Stomach (tissue), 9 donors: ENCODE measurements around the gene TMEM129. TPM values are rescaled to one million over a fixed set of nuclear protein-coding genes. Genes with fewer than 3 reads are reported as not detected.

Experiments used
- DNase-seq, 2 donors: peaks; one replicate each; pipeline versions ENCODE4 v3.0.0 to v3.0.0-alpha.2; 2013 to 2019
- H3K27ac ChIP-seq, 5 donors: fragments of 200-600 bp in 4 of 5; sonication (generic) in 4 of 5; one replicate each; pipeline ENCODE4 v1.5.1; 2013 to 2019; ENCODE audit warnings: mild to moderate bottlenecking in 1 of 5, moderate library complexity in 1 of 5
- H3K27me3 ChIP-seq, 3 donors: fragments of 200-600 bp; sonication (generic); one replicate each; pipeline ENCODE4 v1.5.1; 2017 to 2019; ENCODE audit warnings: mixed run types in 1 of 3
- H3K36me3 ChIP-seq, 4 donors: fragments of 200-600 bp; sonication (generic); 1 replicate in 3 of 4; 2 replicates in 1 of 4; pipeline ENCODE4 v1.5.1; 2016 to 2019
- H3K4me1 ChIP-seq, 4 donors: fragments of 200-600 bp; sonication (generic); one replicate each; pipeline ENCODE4 v1.5.1; 2016 to 2019
- H3K4me3 ChIP-seq, 4 donors: fragments of 200-600 bp; sonication (generic) in 3 of 4; one replicate each; pipeline ENCODE4 v1.5.1; 2016 to 2019; ENCODE audit warnings: mild to moderate bottlenecking in 1 of 4
- H3K9me3 ChIP-seq, 4 donors: fragments of 200-600 bp; sonication (generic); one replicate each; pipeline ENCODE4 v1.5.1; 2016 to 2019
- EP300 ChIP-seq: sonication (generic); formaldehyde crosslinking; IDR thresholded peaks from one replicate; pipeline ENCODE4 v1.6.1; 2017; ENCODE audit warnings: antibody characterized with exemption
- POLR2A ChIP-seq, 4 donors: fragments of 450-650 bp; IDR thresholded peaks; one replicate each; pipeline ENCODE4 v1.6.1; 2016; ENCODE audit warnings: antibody characterized with exemption in 4 of 4, control low read depth in 2 of 4, mild to moderate bottlenecking in 1 of 4, moderate library complexity in 1 of 4
- POLR2AphosphoS5 ChIP-seq, 3 donors: sonication (generic); formaldehyde crosslinking; IDR thresholded peaks; one replicate each; pipeline ENCODE4 v1.6.1; 2016; ENCODE audit warnings: antibody characterized with exemption in 3 of 3
- WGBS, 5 donors: extraction: QIAGEN DNeasy Blood & Tissue Kit in 3 of 5; methylation state at CpG; one replicate each; pipeline versions ENCODE4 v1.1.5 to v1.1.7; 2013 to 2018; 5-methylcytosine and 5-hydroxymethylcytosine counted together
- intact Hi-C: fragments of 100-400 bp; cut with DNase I; formaldehyde crosslinking; loops from one replicate; pipeline ENCODE4 v1.15.1; 2023; ENCODE audit warnings: low total_unique reads
- polyA plus RNA-seq, 3 donors: library from polyadenylated mRNA; stranded (reverse); fragments of 200-250 nt; gene quantifications; one replicate each; pipeline ENCODE4 v1.2.3, GENCODE V29; 2013
- total RNA-seq, 5 donors: library from RNA; depleted of rRNA; stranded (reverse); fragments of >200 nt; gene quantifications; one replicate each; pipeline versions ENCODE4 v1.1.0 to v1.2.3, GENCODE V29; 2014 to 2016
- TF ChIP-seq, protein P1 (sequence below), 7 experiments: fragments of 450-650 bp in 4 of 7; fragments of 200-600 bp in 3 of 7; sonication (generic) in 3 of 7; IDR thresholded peaks; one replicate each; pipeline ENCODE4 v1.5.1; 2016 to 2019; ENCODE audit warnings: antibody characterized with exemption in 7 of 7, control low read depth in 2 of 7, mild to moderate bottlenecking in 1 of 7
- donor health status: healthy with polysubstance abuse.
- donor health status: Bipolar disorder and iron deficiency.
- donor health status: healthy.

Gene TMEM129
- total and polyA plus RNA-seq, 8 donors = 9.9 to 171 (median 24.8) TPM

DNA sequence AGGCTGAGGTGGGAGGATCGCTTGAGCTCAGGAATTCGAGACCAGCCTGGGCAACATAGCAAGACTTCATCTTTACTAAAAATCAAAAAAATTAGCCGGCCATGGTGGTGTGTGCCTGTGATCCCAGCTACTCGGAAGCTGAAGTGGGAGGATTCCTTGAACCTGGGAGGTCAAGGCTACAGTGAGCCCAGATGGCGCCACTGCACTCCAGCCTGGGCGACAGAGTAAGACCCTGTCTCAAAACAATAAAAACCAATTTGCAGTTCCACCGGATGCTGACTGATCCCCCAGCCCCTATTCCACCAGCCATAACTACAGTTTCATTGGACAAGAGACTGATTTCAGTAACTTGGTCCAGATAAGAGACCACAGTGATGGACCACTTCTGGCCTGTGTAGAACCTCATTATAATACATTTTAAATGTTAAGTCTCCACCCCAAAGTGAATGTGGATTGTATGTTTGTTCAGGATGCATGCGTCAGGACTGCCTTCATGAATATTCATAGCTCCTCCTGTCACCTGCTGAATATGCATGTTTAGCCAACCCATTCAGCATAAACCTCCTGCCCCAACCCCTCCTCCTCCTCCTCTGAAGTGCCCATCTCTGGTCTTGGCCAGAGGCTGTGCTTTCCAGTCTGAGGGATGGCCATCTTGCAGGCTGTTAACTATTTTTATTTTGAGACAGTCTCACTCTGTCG, 6.7 kb downstream of the TMEM129 start:
- Histone ChIP-seq H3K9me3 (no peaks in the 10 kb centered on the region), H3K27ac (peak overlapping the region; percentile 7 to 100 (median 97)), H3K4me1 (peaks cover 70 to 86% (median 81%) of the 10 kb centered on the region in 4 donors), H3K27me3 (no peaks in the 10 kb centered on the region), H3K4me3 (peak overlapping the region in 1 of 4 donors; percentile 93), H3K36me3 (peaks cover 0 to 32% (median 28%) of the 10 kb centered on the region in 4 donors)
- 60 to 67% (median 61%) methylated on average over 6 to 9 of the region's 9 CpGs for WGBS, 5 donors
- no peak for TF ChIP-seq POLR2A (IDR thresholded peaks at IDR 0.05)
- TF ChIP-seq, protein P1, sequence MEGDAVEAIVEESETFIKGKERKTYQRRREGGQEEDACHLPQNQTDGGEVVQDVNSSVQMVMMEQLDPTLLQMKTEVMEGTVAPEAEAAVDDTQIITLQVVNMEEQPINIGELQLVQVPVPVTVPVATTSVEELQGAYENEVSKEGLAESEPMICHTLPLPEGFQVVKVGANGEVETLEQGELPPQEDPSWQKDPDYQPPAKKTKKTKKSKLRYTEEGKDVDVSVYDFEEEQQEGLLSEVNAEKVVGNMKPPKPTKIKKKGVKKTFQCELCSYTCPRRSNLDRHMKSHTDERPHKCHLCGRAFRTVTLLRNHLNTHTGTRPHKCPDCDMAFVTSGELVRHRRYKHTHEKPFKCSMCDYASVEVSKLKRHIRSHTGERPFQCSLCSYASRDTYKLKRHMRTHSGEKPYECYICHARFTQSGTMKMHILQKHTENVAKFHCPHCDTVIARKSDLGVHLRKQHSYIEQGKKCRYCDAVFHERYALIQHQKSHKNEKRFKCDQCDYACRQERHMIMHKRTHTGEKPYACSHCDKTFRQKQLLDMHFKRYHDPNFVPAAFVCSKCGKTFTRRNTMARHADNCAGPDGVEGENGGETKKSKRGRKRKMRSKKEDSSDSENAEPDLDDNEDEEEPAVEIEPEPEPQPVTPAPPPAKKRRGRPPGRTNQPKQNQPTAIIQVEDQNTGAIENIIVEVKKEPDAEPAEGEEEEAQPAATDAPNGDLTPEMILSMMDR (IDR thresholded peaks at IDR 0.05) = no peak
- TF ChIP-seq EP300 = no peak
- TF ChIP-seq POLR2AphosphoS5 (IDR thresholded peaks at IDR 0.05) = no peak
- no peak for DNase-seq
- intact Hi-C loops = no loop called here

DNA sequence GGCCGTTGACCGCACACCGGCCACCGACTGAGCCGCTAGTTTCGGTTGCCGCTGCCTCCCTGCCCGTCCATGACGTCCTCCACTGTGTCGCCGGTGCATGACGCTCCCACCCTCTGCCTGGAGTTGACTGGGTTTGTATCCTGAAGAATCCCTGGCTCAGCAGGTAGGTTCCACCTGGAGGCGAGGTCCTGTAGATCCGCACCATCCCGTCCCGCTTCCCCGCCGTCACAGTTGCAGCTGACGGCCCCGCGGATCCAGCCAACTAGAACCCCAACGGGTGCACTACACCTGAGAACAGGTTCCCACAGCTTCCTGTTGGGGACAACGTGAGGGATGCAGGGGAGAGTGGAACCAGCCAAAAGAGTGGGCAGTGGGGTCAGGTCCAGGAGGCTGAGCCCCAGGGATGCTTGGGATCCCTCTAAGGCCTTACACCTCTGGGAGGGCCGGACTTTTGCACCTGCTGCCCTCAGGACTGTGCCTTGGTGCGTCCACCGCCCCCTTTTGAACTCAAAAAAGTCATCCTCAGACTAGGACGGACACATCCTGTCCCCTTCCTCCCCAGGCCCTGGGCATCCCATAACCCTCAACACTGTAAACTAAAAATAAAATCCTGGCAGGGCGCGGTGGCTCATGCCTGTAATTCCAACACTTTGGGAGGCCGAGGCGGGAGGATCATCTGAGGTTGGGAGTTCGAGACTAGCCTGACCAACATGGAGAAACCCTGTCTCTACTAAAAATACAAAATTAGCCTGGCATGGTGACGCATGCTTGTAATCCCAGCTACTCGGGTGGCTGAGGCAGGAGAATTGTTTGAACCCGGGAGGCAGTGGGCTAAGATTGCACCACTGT, 7.9 kb downstream of the TMEM129 start:
- intact Hi-C loops = no loop called here

DNA sequence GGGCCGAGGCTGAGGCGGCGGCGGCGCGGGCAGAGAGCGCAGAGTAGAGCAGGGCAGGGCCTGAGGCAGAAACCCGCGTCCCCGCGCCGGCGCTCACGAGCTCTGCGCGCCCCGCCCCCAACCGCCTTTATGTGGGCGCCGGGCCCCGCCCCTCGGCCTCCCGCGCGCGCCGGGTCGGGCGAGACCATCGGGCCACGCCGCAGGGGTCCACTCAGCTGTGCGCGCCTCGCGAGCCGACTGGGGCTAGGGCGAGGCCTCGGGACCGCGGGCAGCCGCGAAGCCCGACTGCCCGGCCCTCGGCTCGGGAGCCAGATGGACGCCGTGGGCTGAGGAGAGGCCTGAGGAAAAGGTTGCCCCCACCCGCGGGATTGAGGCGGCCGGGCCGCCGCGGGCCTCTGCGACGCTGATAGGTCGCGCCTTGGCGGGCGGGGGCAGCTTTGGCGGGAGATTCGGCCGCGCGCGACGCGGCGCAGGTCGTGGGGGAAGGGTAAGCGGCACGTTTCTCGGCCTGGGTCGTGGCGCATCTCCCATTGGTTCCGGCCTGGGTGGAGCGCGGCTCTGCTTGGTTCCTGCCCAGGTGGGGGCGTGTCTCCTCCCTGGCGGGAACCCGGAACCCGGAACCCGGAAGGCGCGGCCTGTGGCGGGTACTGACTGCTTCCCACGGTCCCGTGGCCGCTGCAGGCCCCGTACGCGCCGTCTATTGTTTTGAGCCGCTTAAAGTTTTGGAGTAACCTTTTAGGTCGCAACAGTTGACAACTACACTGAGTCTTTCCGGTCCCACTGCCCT, 8.7 kb downstream of the TMEM129 start, which contains the start of gene SLBP:
SLBP (minus strand) TSS at position 104 of the 787 bp plus-strand sequence. CDS start 131 bp downstream, outside the sequence.
- 0% methylated on average over 9 to 95 of the region's 98 CpGs for WGBS, 5 donors
- TF ChIP-seq POLR2AphosphoS5 (IDR thresholded peaks at IDR 0.05) = peak; percentile 59 to 92 (median 80)
- no peak for TF ChIP-seq EP300
- no peak for TF ChIP-seq POLR2A (IDR thresholded peaks at IDR 0.05)
- TF ChIP-seq, protein P1 (IDR thresholded peaks at IDR 0.05) = no peak
- no peaks in the 10 kb centered on the region for H3K9me3 ChIP-seq
- intact Hi-C loops = no loop called here
- peaks cover 64 to 81% (median 73%) of the 10 kb centered on the region in 4 donors for H3K4me1 ChIP-seq
- H3K27ac ChIP-seq = peak within 1 kb of the TSS; percentile 96 to 100 (median 98)
- H3K27me3 ChIP-seq = no peaks in the 10 kb centered on the region
- H3K4me3 ChIP-seq = peak within 1 kb of the TSS; percentile 78 to 93 (median 88)
- H3K36me3 ChIP-seq = peaks cover 0 to 21% (median 17%) of the 10 kb centered on the region in 4 donors
- DNase-seq = peak; percentile 98 to 99

More for the DNA sequence above, 7.9 kb downstream of the TMEM129 start:
- H3K4me3 ChIP-seq = peak overlapping the region; percentile 78 to 93 (median 88)
- no peak for DNase-seq
- H3K9me3 ChIP-seq = no peaks in the 10 kb centered on the region
- WGBS, 5 donors = 11 to 20% (median 13%) methylated on average over 29 to 35 of the region's 35 CpGs
- H3K27me3 ChIP-seq = no peaks in the 10 kb centered on the region
- peaks cover 68 to 86% (median 80%) of the 10 kb centered on the region in 4 donors for H3K4me1 ChIP-seq
- peak overlapping the region; percentile 96 to 100 (median 98) for H3K27ac ChIP-seq
- TF ChIP-seq, protein P1 (IDR thresholded peaks at IDR 0.05) = no peak
- TF ChIP-seq POLR2A (IDR thresholded peaks at IDR 0.05) (no peak), EP300 (no peak), POLR2AphosphoS5 (IDR thresholded peaks at IDR 0.05) (no peak)
- peaks cover 0 to 26% (median 25%) of the 10 kb centered on the region in 4 donors for H3K36me3 ChIP-seq
